ENCODE data around the gene TEAD1. TPM values are rescaled to one million over a fixed set of nuclear protein-coding genes. Genes with fewer than 3 reads are reported as not detected.

TEAD1 gene
- total RNA-seq, 1 donor from 2014 or later = 62.5 TPM

DNA sequence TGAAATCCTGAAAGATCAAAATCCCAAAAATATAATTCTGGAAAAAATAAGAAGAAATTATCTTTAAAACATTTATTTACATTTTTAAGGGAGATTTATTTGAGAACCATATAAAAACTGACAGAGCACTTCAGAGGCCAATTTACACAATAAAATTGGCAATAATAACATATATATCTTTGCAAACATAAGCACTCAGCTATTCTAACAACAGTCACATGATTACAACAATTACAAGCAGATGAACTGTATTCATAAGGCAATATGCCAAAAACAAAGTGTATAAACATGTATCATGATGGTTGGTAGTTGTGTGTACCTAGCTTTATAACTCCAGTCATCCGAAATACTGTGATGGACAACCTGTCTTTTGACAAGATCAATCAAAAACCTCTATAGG lies 317.2 kb downstream of the TEAD1 start:
- H3K4me1 Mint-ChIP-seq (ENCODE audit: low read depth, unreplicated experiment) = no peaks in the 10 kb centered on the region
- no peak overlapping the region for H3K4me3 Mint-ChIP-seq (ENCODE audit: unreplicated experiment)
- H3K36me3 Mint-ChIP-seq (ENCODE audit: unreplicated experiment) = peaks cover 5% of the 10 kb centered on the region

DNA sequence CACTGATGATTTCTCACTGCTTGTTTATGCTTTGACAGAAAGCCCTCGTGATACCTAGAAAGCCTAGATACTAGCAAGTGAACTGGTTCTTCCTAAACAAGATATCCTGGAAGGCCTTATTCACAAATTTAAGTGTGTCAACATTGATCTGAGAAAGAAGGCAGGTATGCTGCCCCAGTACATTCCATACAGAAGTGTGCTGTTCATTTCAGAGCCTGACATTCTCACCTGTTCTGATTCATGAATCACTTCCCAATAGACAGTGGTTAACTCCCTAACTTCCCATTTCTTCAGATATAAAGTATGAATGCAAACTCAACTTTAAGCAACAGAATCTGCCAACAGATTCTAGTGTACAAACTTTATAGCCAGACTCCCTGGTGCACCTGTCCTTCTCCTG lies 319.4 kb downstream of the TEAD1 start:
- no peaks in the 10 kb centered on the region for H3K4me1 Mint-ChIP-seq (ENCODE audit: low read depth, unreplicated experiment)
- peaks cover 6% of the 10 kb centered on the region for H3K36me3 Mint-ChIP-seq (ENCODE audit: unreplicated experiment)
- no peak overlapping the region for H3K27ac Mint-ChIP-seq (ENCODE audit: unreplicated experiment)
- no peak for DNase-seq
- no peak overlapping the region for H3K4me3 Mint-ChIP-seq (ENCODE audit: unreplicated experiment)
- TF ChIP-seq CTCF (IDR thresholded peaks at IDR 0.05; ENCODE audit: partially characterized antibody, unreplicated experiment) = no peak
- H3K9me3 Mint-ChIP-seq (ENCODE audit: unreplicated experiment) = no peaks in the 10 kb centered on the region
- peaks cover 2% of the 10 kb centered on the region for H3K27me3 Mint-ChIP-seq (ENCODE audit: unreplicated experiment)

More for the DNA sequence above, 317.2 kb downstream of the TEAD1 start:
- Mint-ChIP-seq H3K9me3 (ENCODE audit: unreplicated experiment) (no peaks in the 10 kb centered on the region), H3K27ac (ENCODE audit: unreplicated experiment) (no peak overlapping the region), H3K27me3 (ENCODE audit: unreplicated experiment) (peaks cover 2% of the 10 kb centered on the region)
- no peak for TF ChIP-seq CTCF (IDR thresholded peaks at IDR 0.05; ENCODE audit: partially characterized antibody, unreplicated experiment)
- no peak for DNase-seq
